ENCODE data around the gene ZNF37A.

The ZNF37A gene

GRCh38 chr10:38174336-38174735 is 80.2 kb downstream of the ZNF37A start:
- TF ChIP-seq CTCF (IDR thresholded peaks at IDR 0.05; ENCODE audit: control insufficient read depth, insufficient read depth, low read depth, low read length, missing control alignments) = no peak
- no peak overlapping the region for H3K4me3 ChIP-seq (ENCODE audit: control insufficient read depth, low read depth, low read length)
- DNase-seq (ENCODE audit: low read depth) = no peak

GRCh38 chr10:38184477-38184876 is 90.3 kb downstream of the ZNF37A start:
- no peak for TF ChIP-seq CTCF (IDR thresholded peaks at IDR 0.05; ENCODE audit: control insufficient read depth, insufficient read depth, low read depth, low read length, missing control alignments)
- no peak for DNase-seq (ENCODE audit: low read depth)
- no peak overlapping the region for H3K4me3 ChIP-seq (ENCODE audit: control insufficient read depth, low read depth, low read length)

Measured in AG09309 (cell line).